ENCODE data around the gene NEK9.

DNA sequence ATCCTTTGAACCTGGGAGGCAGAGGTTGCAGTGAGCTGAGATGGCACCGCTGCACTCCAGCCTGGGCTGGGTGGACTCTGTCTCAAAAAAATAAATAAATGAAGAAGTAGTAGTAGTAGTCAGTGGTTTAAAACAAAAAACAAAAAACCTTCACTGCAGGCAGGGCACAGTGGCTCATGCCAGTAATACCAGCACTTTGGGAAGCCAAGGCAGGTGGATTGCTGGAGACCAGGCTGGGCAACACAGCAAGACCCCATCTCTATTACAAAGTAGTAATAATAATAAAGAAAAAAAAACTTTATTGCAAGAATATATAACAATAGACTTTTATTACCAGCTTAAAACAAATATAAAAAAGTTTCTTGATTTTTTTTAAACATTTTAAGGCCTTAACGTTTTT is 13.8 kb upstream of the NEK9 start:
- TF ChIP-seq, protein P1, sequence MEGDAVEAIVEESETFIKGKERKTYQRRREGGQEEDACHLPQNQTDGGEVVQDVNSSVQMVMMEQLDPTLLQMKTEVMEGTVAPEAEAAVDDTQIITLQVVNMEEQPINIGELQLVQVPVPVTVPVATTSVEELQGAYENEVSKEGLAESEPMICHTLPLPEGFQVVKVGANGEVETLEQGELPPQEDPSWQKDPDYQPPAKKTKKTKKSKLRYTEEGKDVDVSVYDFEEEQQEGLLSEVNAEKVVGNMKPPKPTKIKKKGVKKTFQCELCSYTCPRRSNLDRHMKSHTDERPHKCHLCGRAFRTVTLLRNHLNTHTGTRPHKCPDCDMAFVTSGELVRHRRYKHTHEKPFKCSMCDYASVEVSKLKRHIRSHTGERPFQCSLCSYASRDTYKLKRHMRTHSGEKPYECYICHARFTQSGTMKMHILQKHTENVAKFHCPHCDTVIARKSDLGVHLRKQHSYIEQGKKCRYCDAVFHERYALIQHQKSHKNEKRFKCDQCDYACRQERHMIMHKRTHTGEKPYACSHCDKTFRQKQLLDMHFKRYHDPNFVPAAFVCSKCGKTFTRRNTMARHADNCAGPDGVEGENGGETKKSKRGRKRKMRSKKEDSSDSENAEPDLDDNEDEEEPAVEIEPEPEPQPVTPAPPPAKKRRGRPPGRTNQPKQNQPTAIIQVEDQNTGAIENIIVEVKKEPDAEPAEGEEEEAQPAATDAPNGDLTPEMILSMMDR (IDR thresholded peaks at IDR 0.05; ENCODE audit: insufficient read depth, low read length, poor library complexity, severe bottlenecking), result no peak
- no peak for TF ChIP-seq EZH2phosphoT487 (conservative IDR thresholded peaks at IDR 0.05; ENCODE audit: low read length)

Data from SU-DHL-6 (cell line).